Measurements from ENCODE around the gene ADPRH.

Gene ADPRH

GRCh38 chr3:119631516-119631915, 52.2 kb downstream of the ADPRH start:
- DNase-seq: no peak

GRCh38 chr3:119632216-119632615, 52.9 kb downstream of the ADPRH start:
- no peak for DNase-seq

GRCh38 chr3:119632829-119633228, 53.5 kb downstream of the ADPRH start:
- DNase-seq: no peak

GRCh38 chr3:119635719-119636118, 56.4 kb downstream of the ADPRH start:
- DNase-seq: no peak

- DNase-seq: no peak
These were observed 57.0 kb downstream of the ADPRH start for GRCh38 chr3:119636249-119636648.

- no peak for DNase-seq
These were observed 57.8 kb downstream of the ADPRH start for GRCh38 chr3:119636891-119637611.

- no peak for DNase-seq
These were observed 58.6 kb downstream of the ADPRH start for GRCh38 chr3:119637679-119638477.
